ENCODE data around the gene ULBP2. TPM values are rescaled to one million over a fixed set of nuclear protein-coding genes. Genes with fewer than 3 reads are reported as not detected.
A peak's percentile ranks its signal among the peaks of the same experiment; 100 is the strongest.
"Not testable (repeated sequence)": the region's sequence is repeated elsewhere in the genome, so short reads cannot be mapped to it uniquely, and the experiment has no call there.

ULBP2 gene
- total and polyA plus RNA-seq, 8 donors, result 2.2 to 3.6 (median 2.5) TPM

DNA sequence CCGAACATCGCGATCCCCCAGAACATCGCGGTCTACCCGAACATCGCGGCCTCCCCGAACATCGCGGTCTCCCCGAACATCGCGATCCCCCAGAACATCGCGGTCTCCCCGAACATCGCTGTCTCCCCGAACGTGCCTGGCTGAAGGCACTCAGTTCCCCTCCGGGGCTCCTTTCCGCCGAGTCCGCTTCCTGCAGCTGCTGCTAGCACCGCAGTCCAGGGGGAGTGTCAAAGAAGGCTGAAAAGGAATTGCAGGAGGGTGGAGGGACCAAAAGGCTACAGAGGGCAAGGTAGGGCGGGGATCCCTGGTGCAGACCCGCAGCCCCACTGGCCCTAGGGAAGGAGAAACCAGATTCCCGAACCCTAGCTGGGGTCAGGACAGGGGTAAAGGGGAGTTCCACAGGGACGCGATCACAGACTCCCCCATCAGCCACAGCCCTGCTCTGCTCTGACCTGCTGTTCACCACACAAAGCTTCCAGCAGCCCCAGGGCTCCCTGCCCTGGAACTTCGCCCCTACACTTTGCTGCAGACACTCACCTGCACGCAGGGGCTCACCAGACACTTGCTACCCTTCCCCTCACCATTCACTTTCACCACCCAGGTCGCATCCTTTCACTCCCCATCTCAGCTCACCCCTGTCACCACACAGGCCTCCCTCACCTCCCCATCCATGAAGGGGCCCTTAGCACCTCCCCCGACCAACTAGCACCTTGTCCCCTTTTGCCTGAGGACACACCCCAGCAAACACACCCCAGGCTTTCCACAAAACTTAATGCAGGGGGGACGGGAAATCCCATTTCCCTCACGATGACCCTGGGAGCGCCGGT, 23.6 kb downstream of the ULBP2 start:
- DNase-seq (peak in 1 of 4 donors; percentile 37), ATAC-seq (no peak)
- Histone ChIP-seq H3K4me1 (peaks cover 3 to 16% of the 10 kb centered on the region in 2 donors), H3K36me3 (no peaks in the 10 kb centered on the region), H3K9me3 (no peaks in the 10 kb centered on the region), H3K4me3 (peak overlapping the region in 1 of 2 donors; percentile 50), H3K27ac (no peak overlapping the region), H3K27me3 (peaks cover 27 to 92% of the 10 kb centered on the region in 2 donors)
- intact Hi-C loops (cut with DNase I), result no loop called here
- TF ChIP-seq, protein P1, sequence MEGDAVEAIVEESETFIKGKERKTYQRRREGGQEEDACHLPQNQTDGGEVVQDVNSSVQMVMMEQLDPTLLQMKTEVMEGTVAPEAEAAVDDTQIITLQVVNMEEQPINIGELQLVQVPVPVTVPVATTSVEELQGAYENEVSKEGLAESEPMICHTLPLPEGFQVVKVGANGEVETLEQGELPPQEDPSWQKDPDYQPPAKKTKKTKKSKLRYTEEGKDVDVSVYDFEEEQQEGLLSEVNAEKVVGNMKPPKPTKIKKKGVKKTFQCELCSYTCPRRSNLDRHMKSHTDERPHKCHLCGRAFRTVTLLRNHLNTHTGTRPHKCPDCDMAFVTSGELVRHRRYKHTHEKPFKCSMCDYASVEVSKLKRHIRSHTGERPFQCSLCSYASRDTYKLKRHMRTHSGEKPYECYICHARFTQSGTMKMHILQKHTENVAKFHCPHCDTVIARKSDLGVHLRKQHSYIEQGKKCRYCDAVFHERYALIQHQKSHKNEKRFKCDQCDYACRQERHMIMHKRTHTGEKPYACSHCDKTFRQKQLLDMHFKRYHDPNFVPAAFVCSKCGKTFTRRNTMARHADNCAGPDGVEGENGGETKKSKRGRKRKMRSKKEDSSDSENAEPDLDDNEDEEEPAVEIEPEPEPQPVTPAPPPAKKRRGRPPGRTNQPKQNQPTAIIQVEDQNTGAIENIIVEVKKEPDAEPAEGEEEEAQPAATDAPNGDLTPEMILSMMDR (IDR thresholded peaks at IDR 0.05), result no peak

DNA sequence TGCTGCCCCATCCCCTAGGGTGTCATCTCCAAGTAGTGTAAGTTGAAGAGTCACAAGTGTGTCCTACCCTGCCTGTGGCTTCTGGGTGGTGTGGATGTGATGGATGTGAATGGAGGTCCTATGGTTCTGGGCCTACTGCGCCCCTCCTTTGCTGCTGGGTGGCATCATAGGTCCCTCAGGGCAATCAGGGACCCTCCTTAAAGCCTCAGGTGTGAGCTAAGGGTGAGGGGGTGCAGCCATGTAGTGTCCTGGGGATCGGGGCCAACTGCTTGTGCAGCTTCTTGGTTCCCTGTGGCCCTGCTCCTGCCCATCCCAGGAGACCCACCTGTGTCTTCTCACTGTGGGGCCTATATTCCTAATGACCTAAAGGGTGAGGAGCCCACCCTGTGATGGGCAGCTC, 24.5 kb downstream of the ULBP2 start:
- DNase-seq; ATAC-seq; H3K27ac ChIP-seq; intact Hi-C loops (cut with DNase I); H3K36me3 ChIP-seq; H3K4me3 ChIP-seq; H3K9me3 ChIP-seq: not testable (repeated sequence)
- peaks cover 27 to 90% of the 10 kb centered on the region in 2 donors for H3K27me3 ChIP-seq
- peaks cover 3 to 16% of the 10 kb centered on the region in 2 donors for H3K4me1 ChIP-seq

DNA sequence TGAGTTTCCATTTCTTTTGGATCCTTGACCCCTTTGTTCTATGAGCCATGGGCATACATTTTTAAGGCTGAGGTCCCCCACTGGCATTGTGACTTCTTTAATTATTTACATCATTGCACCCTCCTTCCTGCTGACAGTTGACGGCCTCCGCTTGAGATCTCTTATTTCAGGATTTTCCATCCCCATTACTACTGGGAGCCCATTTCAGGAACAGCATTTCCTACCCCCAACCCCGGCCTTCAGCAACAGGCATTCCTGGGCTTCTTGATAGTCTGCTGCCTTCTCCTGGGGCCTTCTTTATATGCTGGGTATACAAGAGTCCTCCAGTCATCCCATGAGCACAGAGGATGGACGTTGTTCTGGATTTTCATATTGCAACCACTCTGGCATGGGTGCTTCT, 25.8 kb downstream of the ULBP2 start:
- no peaks in the 10 kb centered on the region for H3K9me3 ChIP-seq
- no peaks in the 10 kb centered on the region for H3K36me3 ChIP-seq
- H3K27ac ChIP-seq, result no peak overlapping the region
- intact Hi-C loops (cut with DNase I), result no loop called here
- TF ChIP-seq, protein P1 (IDR thresholded peaks at IDR 0.05), result no peak
- peaks cover 3 to 16% of the 10 kb centered on the region in 2 donors for H3K4me1 ChIP-seq
- no peak for DNase-seq
- peaks cover 25 to 84% of the 10 kb centered on the region in 2 donors for H3K27me3 ChIP-seq
- ATAC-seq, result no peak
- no peak overlapping the region for H3K4me3 ChIP-seq

DNA sequence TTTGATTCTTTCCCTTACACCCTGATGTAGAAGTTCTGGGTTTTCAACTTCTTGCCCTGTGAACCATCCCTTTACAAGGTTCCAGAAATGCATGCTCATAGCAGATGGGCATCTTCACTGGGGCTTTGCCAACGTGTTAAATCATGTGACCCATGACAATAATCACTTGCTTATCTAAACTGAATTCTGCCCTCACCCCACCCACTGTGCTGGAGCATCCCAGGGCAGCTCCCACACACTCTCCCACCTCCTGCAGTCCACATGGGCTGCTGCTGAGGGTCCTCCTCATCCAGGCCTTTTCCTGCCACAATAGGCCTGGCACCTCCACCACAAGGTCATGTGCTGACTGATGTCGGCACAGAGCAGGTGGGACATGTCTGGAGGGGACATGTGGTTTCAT, 26.2 kb downstream of the ULBP2 start:
- H3K9me3 ChIP-seq, DNase-seq: not testable (repeated sequence)
- H3K27me3 ChIP-seq, result peaks cover 22 to 82% of the 10 kb centered on the region in 2 donors

DNA sequence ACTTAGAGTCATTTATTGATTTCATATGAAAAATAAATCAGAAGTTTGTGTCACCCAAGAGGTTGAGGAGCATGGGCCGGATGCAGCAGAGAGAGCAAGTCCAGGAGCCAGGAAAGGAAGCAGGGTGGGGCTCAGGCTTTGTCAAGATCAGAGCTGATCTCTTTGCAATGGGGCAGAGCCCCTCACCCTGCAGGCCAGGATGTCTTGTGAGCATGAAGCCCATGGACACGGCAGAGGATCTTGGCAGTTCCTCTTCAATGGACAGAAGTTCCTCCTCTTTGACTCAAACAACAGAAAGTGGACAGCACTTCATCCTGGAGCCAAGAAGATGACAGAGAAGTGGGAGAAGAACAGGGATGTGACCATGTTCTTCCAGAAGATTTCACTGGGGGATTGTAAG, 27.1 kb downstream of the ULBP2 start:
- H3K9me3 ChIP-seq; intact Hi-C loops (cut with DNase I); H3K4me1 ChIP-seq; H3K27ac ChIP-seq; ATAC-seq; H3K4me3 ChIP-seq; H3K36me3 ChIP-seq; DNase-seq: not testable (repeated sequence)
- peaks cover 19 to 82% of the 10 kb centered on the region in 2 donors for H3K27me3 ChIP-seq

More for the DNA sequence above, 26.2 kb downstream of the ULBP2 start:
- peaks cover 3 to 14% of the 10 kb centered on the region in 2 donors for H3K4me1 ChIP-seq
- intact Hi-C loops (cut with DNase I); H3K36me3 ChIP-seq; H3K4me3 ChIP-seq; ATAC-seq; H3K27ac ChIP-seq: not testable (repeated sequence)

DNA sequence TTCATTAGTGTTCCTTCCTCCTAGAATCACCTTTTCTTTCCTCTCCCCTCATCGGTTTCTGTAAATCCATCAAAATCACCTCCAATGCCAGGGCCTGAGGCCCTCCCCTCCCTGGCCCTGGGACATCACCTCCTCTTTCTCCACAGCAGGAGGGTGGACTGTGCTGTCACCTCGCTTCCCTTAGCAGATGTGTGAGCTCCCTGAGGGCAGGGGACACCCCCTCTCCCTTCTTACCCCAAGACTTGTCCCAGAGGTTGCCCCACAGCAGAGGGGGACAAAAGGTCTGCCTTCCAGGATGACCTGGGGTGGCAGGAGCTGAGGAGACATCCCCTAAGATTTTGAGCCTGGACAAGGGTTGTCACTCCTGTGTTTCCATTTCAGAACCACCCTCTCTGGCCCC, 27.8 kb downstream of the ULBP2 start:
- intact Hi-C loops (cut with DNase I), result no loop called here
- Histone ChIP-seq H3K27ac (no peak overlapping the region), H3K27me3 (peaks cover 12 to 82% of the 10 kb centered on the region in 2 donors), H3K4me1 (no peaks in the 10 kb centered on the region), H3K36me3 (no peaks in the 10 kb centered on the region), H3K4me3 (no peak overlapping the region), H3K9me3 (no peaks in the 10 kb centered on the region)
- DNase-seq (no peak), ATAC-seq (no peak)
- TF ChIP-seq, protein P1 (IDR thresholded peaks at IDR 0.05), result no peak

DNA sequence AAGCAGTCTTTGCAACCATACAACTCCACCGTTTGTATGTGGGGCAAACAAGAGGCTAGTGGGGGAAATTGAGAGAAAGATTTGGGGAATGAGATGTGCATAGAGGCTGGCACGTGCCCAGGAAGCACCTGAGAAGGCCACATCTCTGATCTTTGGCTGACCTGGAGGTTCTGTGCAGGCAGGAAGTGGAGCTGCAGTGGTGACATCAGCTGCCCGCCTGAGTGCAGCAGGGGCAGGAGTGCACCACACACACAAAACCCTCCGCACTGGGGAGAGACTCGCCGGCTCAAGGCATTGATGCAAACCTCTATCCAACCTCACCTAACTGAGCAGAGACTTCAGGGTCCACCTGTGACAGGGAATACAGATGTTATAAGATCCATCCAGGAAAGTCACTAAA, 32.6 kb downstream of the ULBP2 start:
- ATAC-seq; H3K9me3 ChIP-seq; H3K27ac ChIP-seq; H3K4me3 ChIP-seq; H3K36me3 ChIP-seq; DNase-seq; intact Hi-C loops (cut with DNase I); H3K4me1 ChIP-seq: not testable (repeated sequence)
- H3K27me3 ChIP-seq, result peaks cover 0 to 81% of the 10 kb centered on the region in 2 donors
